Measurements from ENCODE around the gene ATG16L1. TPM values are rescaled to one million over a fixed set of nuclear protein-coding genes. Genes with fewer than 3 reads are reported as not detected.

ATG16L1 gene
- total RNA-seq, 1 donor from 2014 or later = 44.0 TPM

GRCh38 chr2:233290051-233290845 lies 38.8 kb downstream of the ATG16L1 start:
- no peak for DNase-seq (ENCODE audit: low read depth)

GRCh38 chr2:233295891-233296290 lies 44.4 kb downstream of the ATG16L1 start:
- DNase-seq (ENCODE audit: low read depth) = no peak

- no peak for DNase-seq (ENCODE audit: low read depth)
Measured at GRCh38 chr2:233297076-233297475, 45.6 kb downstream of the ATG16L1 start.

GRCh38 chr2:233300401-233300800 lies 48.9 kb downstream of the ATG16L1 start:
- no peak for DNase-seq (ENCODE audit: low read depth)

GRCh38 chr2:233301248-233301647 lies 49.8 kb downstream of the ATG16L1 start:
- no peak for DNase-seq (ENCODE audit: low read depth)

GRCh38 chr2:233301811-233302210 lies 50.3 kb downstream of the ATG16L1 start:
- no peak for DNase-seq (ENCODE audit: low read depth)

- DNase-seq (ENCODE audit: low read depth) = no peak
Measured at GRCh38 chr2:233303252-233303651, 51.8 kb downstream of the ATG16L1 start.

GRCh38 chr2:233307565-233307964 lies 56.1 kb downstream of the ATG16L1 start, which contains the start of gene SAG:
SAG (plus strand) TSS chr2:233307816; CDS start chr2:233309190, 1,374 bp downstream.
- no peak for DNase-seq (ENCODE audit: low read depth)

- DNase-seq (ENCODE audit: low read depth) = no peak
Measured at GRCh38 chr2:233311241-233311926, 59.9 kb downstream of the ATG16L1 start.

- DNase-seq (ENCODE audit: low read depth) = no peak
Measured at GRCh38 chr2:233312874-233313273, 61.4 kb downstream of the ATG16L1 start.

GRCh38 chr2:233314180-233314925 lies 62.9 kb downstream of the ATG16L1 start:
- DNase-seq (ENCODE audit: low read depth) = no peak

GRCh38 chr2:233317196-233317943 lies 65.9 kb downstream of the ATG16L1 start:
- no peak for DNase-seq (ENCODE audit: low read depth)

- DNase-seq (ENCODE audit: low read depth) = no peak
Measured at GRCh38 chr2:233319256-233319655, 67.8 kb downstream of the ATG16L1 start.

- no peak for DNase-seq (ENCODE audit: low read depth)
Measured at GRCh38 chr2:233320470-233320869, 69.0 kb downstream of the ATG16L1 start.

GRCh38 chr2:233321166-233321565 lies 69.7 kb downstream of the ATG16L1 start:
- DNase-seq (ENCODE audit: low read depth) = no peak

- no peak for DNase-seq (ENCODE audit: low read depth)
Measured at GRCh38 chr2:233323851-233324250, 72.4 kb downstream of the ATG16L1 start.

- no peak for DNase-seq (ENCODE audit: low read depth)
Measured at GRCh38 chr2:233325256-233325655, 73.8 kb downstream of the ATG16L1 start.

- DNase-seq (ENCODE audit: low read depth) = no peak
Measured at GRCh38 chr2:233325814-233326213, 74.3 kb downstream of the ATG16L1 start.

GRCh38 chr2:233326500-233326899 lies 75.0 kb downstream of the ATG16L1 start:
- DNase-seq (ENCODE audit: low read depth) = no peak

- DNase-seq (ENCODE audit: low read depth) = no peak
Measured at GRCh38 chr2:233328922-233329321, 77.4 kb downstream of the ATG16L1 start.

- peak; percentile 12 for DNase-seq (ENCODE audit: low read depth)
Measured at GRCh38 chr2:233329489-233330135, 78.1 kb downstream of the ATG16L1 start.

All from renal cortical epithelial cell (primary cell).